OCI-LY1 (cell line): ENCODE results near the gene NKAIN4.

Experiments
- H2AFZ ChIP-seq: fragments of 200-600 bp; sonication (generic), shearing (Covaris generic); 2 replicates; pipeline ENCODE4 v1.6.0; 2014; ENCODE audit warnings: antibody characterized with exemption, mild to moderate bottlenecking, low read length
- H3F3A ChIP-seq: fragments of 200-600 bp; sonication (generic), shearing (Covaris generic); 2 replicates; pipeline ENCODE4 v1.6.0; 2014; ENCODE audit warnings: mild to moderate bottlenecking, antibody characterized with exemption, low read length, moderate library complexity; ENCODE audit not compliant: insufficient read depth
- H3K27ac ChIP-seq: fragments of 200-600 bp; sonication (generic); 2 replicates; pipeline ENCODE4 v1.5.1; 2014; ENCODE audit warnings: low read length, mixed run types, mild to moderate bottlenecking, low read depth; ENCODE audit not compliant: poor library complexity, severe bottlenecking
- H3K27me3 ChIP-seq: fragments of 200-600 bp; sonication (generic); 2 replicates; pipeline ENCODE4 v1.6.0; 2014; ENCODE audit warnings: antibody characterized with exemption, mild to moderate bottlenecking, low read length, moderate library complexity; ENCODE audit not compliant: insufficient read depth
- H3K36me3 ChIP-seq: fragments of 200-600 bp; sonication (generic); 2 replicates; pipeline ENCODE4 v1.6.1; 2014; ENCODE audit warnings: mild to moderate bottlenecking, antibody characterized with exemption, low read length, moderate library complexity, mixed read lengths; ENCODE audit not compliant: insufficient read depth
- H3K4me1 ChIP-seq: fragments of 200-600 bp; sonication (generic); 2 replicates; pipeline ENCODE4 v1.5.1; 2014; ENCODE audit warnings: mild to moderate bottlenecking, low read length, moderate library complexity; ENCODE audit not compliant: insufficient read depth, severe bottlenecking
- H3K4me2 ChIP-seq: fragments of 200-600 bp; sonication (generic), shearing (Covaris generic); 2 replicates; pipeline ENCODE4 v1.6.1; 2014; ENCODE audit warnings: low read length
- H3K4me3 ChIP-seq: fragments of 200-600 bp; sonication (generic); 2 replicates; pipeline ENCODE4 v1.5.1; 2014; ENCODE audit warnings: low read length, low read depth, mild to moderate bottlenecking, mixed read lengths; ENCODE audit not compliant: poor library complexity, severe bottlenecking
- H3K79me2 ChIP-seq: fragments of 200-600 bp; shearing (Covaris generic); 2 replicates; pipeline ENCODE4 v1.6.1; 2016; ENCODE audit warnings: mixed run types, low read length, mixed read lengths; ENCODE audit not compliant: insufficient read depth
- H3K9ac ChIP-seq: fragments of 200-600 bp; sonication (generic), shearing (Covaris generic); 2 replicates; pipeline ENCODE4 v1.6.1; 2014; ENCODE audit warnings: mild to moderate bottlenecking, low read length, mixed read lengths
- H3K9me2 ChIP-seq: fragments of 200-600 bp; sonication (generic), shearing (Covaris generic); 2 replicates; pipeline ENCODE4 v1.6.1; 2014; ENCODE audit warnings: low read depth, mild to moderate bottlenecking, low read length, mixed read lengths
- H3K9me3 ChIP-seq: fragments of 200-600 bp; shearing (Covaris generic); 2 replicates; pipeline ENCODE4 v1.6.1; 2014; ENCODE audit warnings: low read length, mixed read lengths
- H4K20me1 ChIP-seq: fragments of 200-600 bp; sonication (generic), shearing (Covaris generic); 2 replicates; pipeline ENCODE4 v1.6.0; 2016; ENCODE audit warnings: mild to moderate bottlenecking, low read length; ENCODE audit not compliant: insufficient read depth
- EZH2 ChIP-seq: fragments of 200-600 bp; sonication (generic), shearing (Covaris generic); IDR thresholded peaks from 2 replicates; pipeline ENCODE4 v1.8.0; 2017; ENCODE audit warnings: borderline replicate concordance, mixed run types, mild to moderate bottlenecking, antibody characterized with exemption, low read length, moderate library complexity, mixed read lengths
- TF ChIP-seq, protein P1 (sequence below): fragments of 200-600 bp; sonication (generic), shearing (Covaris generic); IDR thresholded peaks from 2 replicates; pipeline ENCODE4 v1.5.1; 2017; ENCODE audit warnings: mild to moderate bottlenecking, antibody characterized with exemption, low read length, moderate library complexity, mixed read lengths

The NKAIN4 gene

DNA sequence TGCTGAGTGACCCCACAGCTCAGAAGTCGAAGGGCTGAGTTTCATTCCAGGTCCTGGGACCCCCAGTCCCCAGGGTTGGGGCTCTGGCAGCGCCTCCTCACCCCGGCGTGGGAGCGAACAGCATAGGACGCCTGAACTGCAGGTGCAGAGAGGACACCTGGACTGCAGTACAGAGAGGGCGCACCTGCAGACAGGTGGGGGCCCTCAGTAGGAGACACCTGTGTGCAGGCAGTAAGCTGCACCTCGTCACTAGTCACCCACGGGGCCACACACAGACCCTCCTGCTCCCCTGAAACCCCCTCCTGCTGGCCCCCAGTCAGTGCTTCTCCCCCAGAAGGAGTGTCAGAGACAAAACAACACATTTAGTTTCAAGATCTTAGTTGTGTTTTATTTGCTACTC, 8.6 kb upstream of the NKAIN4 start:
- H3K9me3 ChIP-seq: no peaks in the 10 kb centered on the region
- no peak overlapping the region for H3K27ac ChIP-seq
- H3K9ac ChIP-seq: no peak overlapping the region
- 0 out of 2 replicates have a peak, but pooled peaks cover 4% of the 10 kb centered on the region for H3K27me3 ChIP-seq
- H3K9me2 ChIP-seq: no peaks in the 10 kb centered on the region
- no peak overlapping the region for H2AFZ ChIP-seq
- H3K4me1 ChIP-seq: no peaks in the 10 kb centered on the region
- no peaks in the 10 kb centered on the region for H4K20me1 ChIP-seq
- no peaks in the 10 kb centered on the region for H3K79me2 ChIP-seq
- no peak for TF ChIP-seq EZH2
- TF ChIP-seq, protein P1, sequence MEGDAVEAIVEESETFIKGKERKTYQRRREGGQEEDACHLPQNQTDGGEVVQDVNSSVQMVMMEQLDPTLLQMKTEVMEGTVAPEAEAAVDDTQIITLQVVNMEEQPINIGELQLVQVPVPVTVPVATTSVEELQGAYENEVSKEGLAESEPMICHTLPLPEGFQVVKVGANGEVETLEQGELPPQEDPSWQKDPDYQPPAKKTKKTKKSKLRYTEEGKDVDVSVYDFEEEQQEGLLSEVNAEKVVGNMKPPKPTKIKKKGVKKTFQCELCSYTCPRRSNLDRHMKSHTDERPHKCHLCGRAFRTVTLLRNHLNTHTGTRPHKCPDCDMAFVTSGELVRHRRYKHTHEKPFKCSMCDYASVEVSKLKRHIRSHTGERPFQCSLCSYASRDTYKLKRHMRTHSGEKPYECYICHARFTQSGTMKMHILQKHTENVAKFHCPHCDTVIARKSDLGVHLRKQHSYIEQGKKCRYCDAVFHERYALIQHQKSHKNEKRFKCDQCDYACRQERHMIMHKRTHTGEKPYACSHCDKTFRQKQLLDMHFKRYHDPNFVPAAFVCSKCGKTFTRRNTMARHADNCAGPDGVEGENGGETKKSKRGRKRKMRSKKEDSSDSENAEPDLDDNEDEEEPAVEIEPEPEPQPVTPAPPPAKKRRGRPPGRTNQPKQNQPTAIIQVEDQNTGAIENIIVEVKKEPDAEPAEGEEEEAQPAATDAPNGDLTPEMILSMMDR: no peak
- no peak overlapping the region for H3K4me3 ChIP-seq
- no peak overlapping the region for H3K4me2 ChIP-seq
- no peaks in the 10 kb centered on the region for H3K36me3 ChIP-seq
- no peaks in the 10 kb centered on the region for H3F3A ChIP-seq

DNA sequence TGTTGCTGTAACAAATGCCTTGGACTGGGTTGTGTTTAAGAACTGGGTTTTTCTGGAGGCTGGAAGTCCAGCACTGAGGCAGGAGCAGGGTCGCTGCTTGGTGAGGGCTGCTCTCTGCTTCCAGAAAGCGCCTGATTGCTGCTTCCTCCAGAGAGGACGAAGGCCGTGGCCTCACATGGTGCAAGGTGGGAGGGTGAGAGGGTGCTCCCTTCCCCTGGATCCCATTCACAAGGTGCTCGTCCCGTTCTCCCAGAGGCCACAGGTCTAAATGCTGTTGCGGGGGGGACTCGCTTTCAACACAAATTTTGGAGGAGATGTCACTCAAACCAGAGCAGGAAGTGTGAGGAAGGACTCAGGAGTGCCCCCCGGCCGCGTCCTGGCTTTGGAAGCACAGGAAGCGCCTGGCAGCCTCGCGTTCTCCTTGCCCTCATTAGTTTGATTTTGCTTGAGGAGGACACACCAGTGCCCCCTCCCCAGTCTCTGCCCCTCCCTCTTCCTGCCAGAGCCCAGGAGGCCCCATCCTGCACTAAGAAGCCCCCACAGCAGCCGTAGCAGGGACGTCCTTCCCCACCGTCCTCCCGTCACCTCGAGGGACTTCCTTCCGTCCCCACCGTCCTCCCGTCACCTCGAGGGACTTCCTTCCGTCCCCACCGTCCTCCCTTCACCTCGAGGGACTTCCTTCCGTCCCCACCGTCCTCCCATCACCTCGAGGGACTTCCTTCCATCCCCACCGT, 7.7 kb upstream of the NKAIN4 start:
- H3K4me1 ChIP-seq: no peaks in the 10 kb centered on the region
- H2AFZ ChIP-seq: no peak overlapping the region
- no peak for TF ChIP-seq EZH2
- TF ChIP-seq, protein P1: no peak
- H4K20me1 ChIP-seq: no peaks in the 10 kb centered on the region
- no peak overlapping the region for H3K4me3 ChIP-seq
- H3K36me3 ChIP-seq: no peaks in the 10 kb centered on the region
- H3K9me3 ChIP-seq: no peaks in the 10 kb centered on the region
- no peak overlapping the region for H3K9ac ChIP-seq
- H3K27me3 ChIP-seq: 0 out of 2 replicates have a peak, but pooled peaks cover 4% of the 10 kb centered on the region
- H3K9me2 ChIP-seq: no peaks in the 10 kb centered on the region
- H3K27ac ChIP-seq: no peak overlapping the region
- H3K4me2 ChIP-seq: no peak overlapping the region
- no peaks in the 10 kb centered on the region for H3K79me2 ChIP-seq
- no peaks in the 10 kb centered on the region for H3F3A ChIP-seq

DNA sequence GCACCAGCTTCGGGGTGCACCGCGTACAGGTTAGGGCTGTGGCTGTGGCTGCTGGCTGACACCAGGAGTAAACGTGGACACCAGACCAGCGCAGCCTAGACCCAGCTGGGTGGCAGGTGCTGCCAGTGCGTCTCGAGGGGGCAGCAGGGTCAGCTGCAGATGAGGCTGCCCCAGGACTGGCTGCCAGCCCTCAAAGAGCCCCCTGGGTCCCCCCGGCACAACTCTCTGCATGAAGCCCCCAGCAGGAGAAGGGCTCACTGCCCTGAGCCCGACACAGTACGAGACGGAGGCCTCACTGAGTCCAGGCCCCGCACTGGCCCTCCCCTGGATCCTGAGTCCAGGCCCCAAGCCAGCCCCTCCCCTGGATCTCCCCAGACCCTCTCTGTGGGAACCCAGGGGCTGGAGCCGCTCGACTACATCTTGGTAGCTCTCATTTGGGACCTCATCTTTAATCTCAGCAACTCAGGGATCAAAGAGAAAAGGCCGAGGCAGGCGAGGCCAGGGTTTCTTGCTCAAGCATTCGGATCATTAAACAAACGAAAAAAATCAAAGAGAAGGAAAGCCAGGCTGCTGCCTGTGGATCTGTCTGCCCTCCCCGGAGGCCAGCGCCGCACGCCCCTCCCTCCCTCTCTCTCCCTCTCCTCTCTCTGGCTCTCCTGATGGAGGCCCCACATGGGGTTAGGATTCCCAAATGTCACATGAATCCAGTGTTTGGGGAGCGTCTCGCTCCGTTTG, 7.0 kb upstream of the NKAIN4 start:
- Histone ChIP-seq H3K9me2 (no peaks in the 10 kb centered on the region), H3K4me3 (no peak overlapping the region), H3K4me2 (no peak overlapping the region), H3K36me3 (no peaks in the 10 kb centered on the region), H4K20me1 (no peaks in the 10 kb centered on the region), H3K79me2 (no peaks in the 10 kb centered on the region), H3K9ac (no peak overlapping the region), H3K27ac (no peak overlapping the region), H3K4me1 (no peaks in the 10 kb centered on the region), H2AFZ (no peak overlapping the region), H3K9me3 (no peaks in the 10 kb centered on the region), H3F3A (no peaks in the 10 kb centered on the region), H3K27me3 (0 out of 2 replicates have a peak, but pooled peaks cover 4% of the 10 kb centered on the region)
- TF ChIP-seq, protein P1: no peak
- no peak for TF ChIP-seq EZH2
